ENCODE measurements around the gene EXOSC1.
"Not testable (repeated sequence)": the region's sequence is repeated elsewhere in the genome, so short reads cannot be mapped to it uniquely, and the experiment has no call there.

The EXOSC1 gene

DNA sequence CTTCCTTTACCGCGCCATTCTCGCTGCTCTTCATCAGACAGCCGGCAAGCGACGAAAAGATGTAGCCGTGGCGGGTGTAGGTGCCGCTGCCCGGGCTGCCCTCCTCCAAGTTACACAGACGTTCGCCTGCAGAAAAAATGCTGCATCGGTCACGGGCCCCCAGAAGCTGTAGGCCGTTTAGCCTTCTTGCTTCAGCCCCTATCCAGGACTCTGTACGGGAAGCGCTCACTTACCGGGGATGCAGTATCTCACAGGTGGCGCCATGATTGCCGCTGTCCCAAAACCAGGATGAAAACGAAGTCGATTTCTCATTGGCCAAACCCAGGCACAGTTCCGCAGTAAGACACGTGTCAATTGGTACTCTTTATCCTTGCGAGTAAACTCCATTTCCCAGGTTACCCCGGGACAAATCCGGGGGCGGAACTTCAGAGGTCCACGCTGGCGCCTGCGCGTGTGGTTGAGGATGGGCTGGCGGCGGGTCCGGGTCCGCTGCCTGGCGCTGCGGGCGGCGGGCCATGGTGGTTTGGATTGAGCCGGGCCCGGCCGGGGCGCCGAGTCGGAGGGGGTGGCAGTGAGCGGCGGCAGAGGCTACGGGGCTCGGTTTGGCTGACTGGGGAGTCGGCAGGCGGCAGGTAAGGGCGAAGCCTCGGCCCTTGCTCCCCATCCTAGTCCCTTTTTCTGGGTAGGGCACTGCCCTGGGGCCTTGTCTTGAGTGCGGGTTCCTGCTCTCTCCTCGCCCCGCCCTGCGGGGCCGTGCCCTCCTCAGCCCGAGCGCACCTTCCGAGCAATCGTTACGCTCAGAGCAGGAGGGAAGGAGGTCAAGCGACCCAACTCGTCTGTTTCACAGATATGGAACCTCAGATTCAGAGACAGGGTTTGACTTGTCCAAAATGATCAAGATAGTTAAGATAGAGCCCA, at the start of gene EXOSC1, which contains the start of gene ZDHHC16:
Gene EXOSC1 (minus strand): TSS at position 285 of the 918 bp plus-strand sequence. CDS start 21 bp downstream, at position 264.
Gene ZDHHC16 (plus strand): TSS at position 454 of the 918 bp plus-strand sequence. CDS start 5,501 bp downstream, outside the sequence.
- peak; percentile 74 to 86 (median 85) for DNase-seq (ENCODE audit: low read depth in 3 of 3)

GRCh38 chr10:97494863-97495506, 49.2 kb upstream of the EXOSC1 start:
- DNase-seq (ENCODE audit: low read depth in 3 of 3), result no peak

DNA sequence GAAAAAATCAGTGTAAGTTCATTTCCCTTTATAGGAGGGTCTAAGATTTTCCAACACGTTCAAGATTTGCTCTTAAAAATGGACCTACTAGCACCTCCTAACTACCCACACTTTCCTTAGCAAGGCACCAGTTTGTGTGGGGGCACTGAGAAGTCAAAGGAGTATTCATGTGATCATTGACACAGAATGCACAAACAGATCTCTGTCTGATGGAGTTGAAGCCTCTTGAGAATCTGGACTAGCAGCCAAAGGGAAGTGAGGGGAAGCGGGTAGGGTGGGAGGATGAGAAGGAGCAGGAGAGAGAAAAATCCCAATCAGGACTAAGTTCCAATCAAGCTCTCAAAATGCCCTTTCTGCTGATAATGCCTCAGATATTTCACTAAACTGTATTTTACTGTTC, 48.3 kb upstream of the EXOSC1 start:
- DNase-seq (ENCODE audit: low read depth in 3 of 3), result no peak

GRCh38 chr10:97490592-97490991, 44.8 kb upstream of the EXOSC1 start:
- DNase-seq (ENCODE audit: low read depth in 3 of 3), result no peak

- DNase-seq (ENCODE audit: low read depth in 3 of 3), result no peak
Measured at GRCh38 chr10:97485647-97486281, 40.0 kb upstream of the EXOSC1 start.

- no peak for DNase-seq (ENCODE audit: low read depth in 3 of 3)
Measured at GRCh38 chr10:97483921-97484320, 38.1 kb upstream of the EXOSC1 start.

- no peak for DNase-seq (ENCODE audit: low read depth in 3 of 3)
Measured at GRCh38 chr10:97483506-97483905, 37.7 kb upstream of the EXOSC1 start.

DNA sequence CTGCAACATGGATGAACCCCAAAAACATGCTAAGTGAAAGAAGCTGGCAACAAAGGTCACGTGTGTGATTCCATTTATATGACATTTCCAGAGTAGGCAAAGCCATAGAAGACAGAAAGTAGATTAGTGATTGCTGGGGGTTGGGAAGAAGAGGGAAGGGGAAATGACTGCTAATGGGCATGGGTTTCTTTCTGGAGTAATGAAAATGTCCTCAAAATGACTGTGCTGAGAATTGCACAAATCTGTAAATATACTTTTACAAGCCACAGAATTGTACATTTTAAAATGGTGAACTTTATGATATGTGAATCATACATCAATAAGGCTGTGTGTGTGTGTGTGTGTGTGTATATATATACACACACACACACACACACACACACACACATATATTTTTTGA, 36.6 kb upstream of the EXOSC1 start:
- no peak for DNase-seq (ENCODE audit: low read depth in 3 of 3)

- no peak for DNase-seq (ENCODE audit: low read depth in 3 of 3)
Measured at GRCh38 chr10:97481071-97481470, 35.3 kb upstream of the EXOSC1 start.

GRCh38 chr10:97479939-97480338, 34.1 kb upstream of the EXOSC1 start:
- DNase-seq (ENCODE audit: low read depth in 3 of 3), result no peak

GRCh38 chr10:97479410-97479809, 33.6 kb upstream of the EXOSC1 start:
- not testable (repeated sequence) for DNase-seq (ENCODE audit: low read depth in 3 of 3)

DNA sequence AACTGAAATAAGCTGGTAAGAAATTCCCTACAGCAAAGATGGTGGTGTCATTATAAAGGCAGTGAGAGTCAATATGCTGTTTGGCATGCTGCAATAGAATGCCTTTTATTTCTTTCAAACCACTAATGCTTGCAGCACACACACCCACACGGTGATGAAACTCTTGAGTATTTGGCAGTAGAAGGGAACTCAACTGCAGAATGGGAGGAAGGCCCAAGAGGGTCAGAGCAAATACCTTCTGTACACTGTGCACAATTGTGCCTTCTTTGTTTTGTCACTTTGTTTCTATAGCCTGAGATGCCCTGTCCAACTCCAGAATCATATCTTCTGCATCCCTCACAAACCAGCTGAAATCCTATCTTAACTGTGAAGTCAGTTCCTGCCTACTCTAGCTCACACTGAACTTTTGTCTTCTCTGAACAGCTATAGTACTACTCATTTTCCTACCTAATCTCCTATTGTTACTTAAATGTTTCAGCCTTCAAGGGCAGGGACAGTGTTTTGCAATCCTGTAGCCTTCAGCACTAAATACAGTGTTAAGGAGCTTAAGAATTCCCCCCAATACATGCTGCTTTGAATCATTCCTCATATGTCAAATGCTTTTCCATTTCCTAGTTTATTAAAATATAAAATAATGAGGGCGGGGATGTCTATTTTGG, 30.3 kb upstream of the EXOSC1 start:
- DNase-seq (ENCODE audit: low read depth in 3 of 3), result no peak

DNA sequence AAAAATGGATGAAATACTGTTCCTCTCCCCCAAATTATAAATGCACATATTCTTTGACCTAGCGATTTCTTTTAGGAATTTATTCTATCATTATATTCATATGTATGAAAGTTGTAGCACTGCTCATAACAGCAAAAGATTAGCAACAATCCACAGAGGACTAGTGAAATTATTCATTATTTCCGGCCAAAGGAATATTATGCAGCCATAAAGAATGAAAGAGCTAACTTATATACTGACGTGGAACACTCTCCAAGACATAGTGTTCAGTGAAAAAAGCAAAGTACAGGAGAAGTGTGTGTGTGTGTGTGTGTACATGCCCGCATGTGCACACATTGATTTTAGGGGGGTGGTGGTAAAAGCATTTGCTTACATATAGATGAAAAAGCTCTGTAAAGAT, 29.1 kb upstream of the EXOSC1 start:
- DNase-seq (ENCODE audit: low read depth in 3 of 3), result no peak

- DNase-seq (ENCODE audit: low read depth in 3 of 3), result not testable (repeated sequence)
Measured at GRCh38 chr10:97468781-97469180, 23.0 kb upstream of the EXOSC1 start.

GRCh38 chr10:97468162-97468561, 22.4 kb upstream of the EXOSC1 start:
- DNase-seq (ENCODE audit: low read depth in 3 of 3), result no peak

GRCh38 chr10:97466755-97467154, 20.9 kb upstream of the EXOSC1 start:
- no peak for DNase-seq (ENCODE audit: low read depth in 3 of 3)

DNA sequence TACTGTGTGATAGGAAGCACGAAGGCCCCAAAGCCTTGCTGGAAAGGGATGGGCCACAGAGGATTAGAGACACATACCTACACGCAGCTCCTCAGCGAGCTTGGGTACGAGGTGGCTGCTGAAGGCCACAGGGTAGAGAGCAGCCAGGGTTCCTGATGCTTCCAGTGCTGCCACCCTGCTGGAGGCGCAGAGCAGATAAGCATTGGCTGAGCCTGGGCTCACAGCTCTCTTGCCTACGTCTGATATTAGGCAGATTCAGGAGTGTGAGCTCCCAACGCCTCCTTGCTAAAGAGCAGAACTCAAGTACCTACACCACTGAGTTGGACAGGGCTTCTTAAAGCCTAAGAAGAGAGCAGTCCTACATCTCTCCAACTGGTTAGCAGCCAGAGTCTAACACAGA, 20.2 kb upstream of the EXOSC1 start:
- DNase-seq (ENCODE audit: low read depth in 3 of 3), result no peak

GRCh38 chr10:97464226-97464625, 18.4 kb upstream of the EXOSC1 start:
- DNase-seq (ENCODE audit: low read depth in 3 of 3), result no peak

DNA sequence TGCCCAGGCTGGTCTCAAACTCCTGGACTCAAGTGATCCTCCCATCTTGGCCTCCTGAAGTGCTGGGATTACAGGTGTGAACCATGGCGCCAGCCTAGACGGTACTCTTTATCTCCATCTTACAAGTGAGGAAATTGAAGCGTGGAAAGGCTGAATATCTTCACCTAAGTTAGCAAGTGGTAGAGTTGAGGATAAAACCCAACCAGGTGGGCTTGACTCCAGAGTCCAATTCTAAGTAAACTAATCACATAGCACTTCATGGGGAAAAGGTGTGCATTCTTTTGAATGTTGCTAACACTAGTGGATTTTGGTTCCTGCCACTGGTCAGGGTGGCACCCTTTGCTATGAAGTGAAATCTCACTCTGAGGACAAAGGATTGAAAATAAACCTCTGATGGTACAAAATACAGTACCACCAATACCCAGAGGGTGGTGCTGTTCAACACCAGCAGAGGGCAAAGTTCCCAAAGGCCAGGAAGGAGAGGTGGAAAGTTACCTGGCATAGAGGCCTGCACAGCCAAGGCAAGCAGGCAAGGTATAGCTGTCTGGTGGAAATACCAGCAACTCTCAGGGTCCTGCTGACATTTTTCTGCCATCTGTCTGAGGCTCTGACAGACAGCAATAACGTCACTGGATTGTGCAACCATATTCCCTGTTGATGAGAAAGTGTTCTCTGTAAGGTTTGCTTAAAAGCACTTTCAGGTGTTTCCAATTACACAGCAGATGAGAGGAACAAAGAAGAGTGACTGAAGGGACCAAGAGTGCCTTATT, 17.7 kb upstream of the EXOSC1 start:
- no peak for DNase-seq (ENCODE audit: low read depth in 3 of 3)

- DNase-seq (ENCODE audit: low read depth in 3 of 3), result no peak
Measured at GRCh38 chr10:97462309-97462708, 16.5 kb upstream of the EXOSC1 start.

GRCh38 chr10:97459933-97460332, 14.1 kb upstream of the EXOSC1 start:
- no peak for DNase-seq (ENCODE audit: low read depth in 3 of 3)
